ENCODE data around the gene SNAPIN. TPM values are rescaled to one million over a fixed set of nuclear protein-coding genes. Genes with fewer than 3 reads are reported as not detected.
A peak's percentile ranks its signal among the peaks of the same experiment; 100 is the strongest.
"Not testable (repeated sequence)": the region's sequence is repeated elsewhere in the genome, so short reads cannot be mapped to it uniquely, and the experiment has no call there.

Gene SNAPIN
- total RNA-seq, 1 experiment from 2014 or later = 29.0 TPM

GRCh38 chr1:153649137-153649862, 9.2 kb upstream of the SNAPIN start:
- Histone ChIP-seq H3K27ac (no peak overlapping the region), H3K4me3 (no peak overlapping the region), H3K27me3 (no peaks in the 10 kb centered on the region), H3K4me1 (no peaks in the 10 kb centered on the region), H3K9me3 (replicated peaks) (no peaks in the 10 kb centered on the region), H3K36me3 (peaks cover 24% of the 10 kb centered on the region)
- no peak for DNase-seq

- Histone ChIP-seq H3K36me3 (peaks cover 20% of the 10 kb centered on the region), H3K27me3 (no peaks in the 10 kb centered on the region), H3K4me3 (no peak overlapping the region), H3K4me1 (no peaks in the 10 kb centered on the region), H3K9me3 (replicated peaks) (no peaks in the 10 kb centered on the region), H3K27ac (no peak overlapping the region)
- no peak for DNase-seq
Measured at GRCh38 chr1:153649863-153650235, 8.7 kb upstream of the SNAPIN start.

- Histone ChIP-seq H3K9me3 (replicated peaks) (no peaks in the 10 kb centered on the region), H3K36me3 (peaks cover 1% of the 10 kb centered on the region; the same call in 1 of the 2 replicates), H3K27ac (no peak overlapping the region), H3K27me3 (no peaks in the 10 kb centered on the region), H3K4me3 (no peak overlapping the region), H3K4me1 (no peaks in the 10 kb centered on the region)
- DNase-seq = no peak
Measured at GRCh38 chr1:153651771-153652170, 6.7 kb upstream of the SNAPIN start.

DNA sequence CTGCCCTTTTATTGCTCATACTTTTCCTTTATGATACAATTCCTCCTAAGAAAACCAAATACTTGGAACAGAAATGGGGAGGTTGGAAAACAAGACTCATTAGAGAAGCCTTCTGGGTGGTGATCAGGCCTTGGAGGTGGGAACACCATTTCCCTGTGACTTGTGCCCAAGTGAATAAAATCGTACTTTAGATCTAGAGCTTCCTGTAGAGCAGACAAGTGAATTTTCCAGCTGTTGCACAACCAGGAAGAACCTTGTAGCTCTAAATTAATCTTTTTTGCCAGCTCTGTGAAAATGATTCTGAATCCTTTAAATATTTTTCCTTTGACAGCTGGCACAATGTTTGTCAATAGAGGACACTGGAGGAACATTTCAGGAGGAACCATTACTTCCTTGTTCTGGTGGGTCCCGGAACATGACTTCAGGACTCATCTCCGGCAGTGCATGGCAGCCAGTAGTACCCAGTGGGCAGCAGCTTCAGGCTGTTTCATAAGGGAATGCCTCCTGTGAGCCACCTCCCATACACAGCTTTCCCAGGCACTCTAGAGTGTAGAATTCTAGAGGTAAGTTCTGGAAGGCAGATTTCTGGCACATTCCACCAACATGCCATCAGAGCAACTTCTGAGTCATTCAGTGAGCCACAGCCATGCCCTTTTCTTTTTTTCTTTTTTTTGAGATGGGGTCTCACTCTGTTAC, 5.5 kb upstream of the SNAPIN start:
- no peaks in the 10 kb centered on the region for H3K27me3 ChIP-seq
- H3K4me3 ChIP-seq = no peak overlapping the region
- H3K9me3 ChIP-seq (replicated peaks) = no peaks in the 10 kb centered on the region
- H3K36me3 ChIP-seq = no peaks in the 10 kb centered on the region
- H3K27ac ChIP-seq = no peak overlapping the region
- H3K4me1 ChIP-seq = no peaks in the 10 kb centered on the region
- DNase-seq = no peak

GRCh38 chr1:153655333-153655732, 3.2 kb upstream of the SNAPIN start:
- Histone ChIP-seq H3K4me1 (no peaks in the 10 kb centered on the region), H3K27ac (no peak overlapping the region), H3K4me3 (no peak overlapping the region), H3K9me3 (replicated peaks) (no peaks in the 10 kb centered on the region), H3K36me3 (no peaks in the 10 kb centered on the region), H3K27me3 (no peaks in the 10 kb centered on the region)
- peak in 1 of 2 experiments; percentile 26 for DNase-seq

DNA sequence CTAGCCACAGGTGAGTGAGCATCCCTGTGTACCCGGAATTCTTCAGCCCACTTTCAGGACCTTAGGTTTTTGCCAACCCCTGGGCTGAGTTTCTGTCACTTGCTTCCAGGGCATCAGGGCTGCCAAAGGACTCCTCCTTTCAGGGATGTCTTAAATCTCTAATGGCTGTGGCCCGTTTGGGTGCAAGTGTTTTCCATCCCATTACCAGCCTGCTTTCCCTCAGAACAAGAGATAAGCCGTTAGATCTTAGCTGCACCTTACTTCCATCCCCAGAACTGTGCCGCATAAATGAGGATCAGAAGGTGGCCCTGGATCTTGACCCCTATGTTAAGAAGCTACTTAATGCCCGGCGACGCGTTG, 652 bp downstream of the SNAPIN start:
- no peak overlapping the region; the same call in 1 of the 2 replicates for H3K27ac ChIP-seq
- H3K4me1 ChIP-seq = no peaks in the 10 kb centered on the region
- peak in 1 of 2 experiments; percentile 12 for DNase-seq
- no peaks in the 10 kb centered on the region for H3K9me3 ChIP-seq (replicated peaks)
- peak overlapping the region; percentile 92 for H3K4me3 ChIP-seq
- H3K36me3 ChIP-seq = peaks cover 33% of the 10 kb centered on the region
- H3K27me3 ChIP-seq = no peaks in the 10 kb centered on the region

DNA sequence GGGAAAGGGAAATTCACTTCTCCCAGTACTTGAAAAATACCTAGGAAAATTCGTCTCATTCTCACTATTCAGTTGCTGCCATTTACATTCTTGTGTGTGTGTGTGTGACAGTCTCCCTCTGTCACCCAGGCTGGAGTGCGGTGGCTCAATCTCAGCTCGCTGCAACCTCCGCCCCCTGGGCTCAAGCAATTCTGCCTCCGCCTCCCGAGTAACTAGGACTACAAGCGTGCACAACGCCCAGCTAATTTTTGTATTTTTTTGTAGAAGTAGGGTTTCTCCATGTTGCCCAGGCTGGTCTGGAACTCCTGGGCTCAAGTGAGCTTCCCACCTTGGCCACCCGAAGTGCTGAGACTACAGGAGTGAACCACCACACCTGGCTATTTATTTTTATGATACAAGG, 1.2 kb downstream of the SNAPIN start:
- no peaks in the 10 kb centered on the region for H3K4me1 ChIP-seq
- H3K27me3 ChIP-seq = no peaks in the 10 kb centered on the region
- peaks cover 38% of the 10 kb centered on the region for H3K36me3 ChIP-seq
- no peaks in the 10 kb centered on the region for H3K9me3 ChIP-seq (replicated peaks)
- peak overlapping the region; percentile 92; the same call in 1 of the 2 replicates for H3K4me3 ChIP-seq
- no peak for DNase-seq
- no peak overlapping the region for H3K27ac ChIP-seq

- no peak for DNase-seq
- H3K4me3 ChIP-seq = no peak overlapping the region
- no peaks in the 10 kb centered on the region for H3K9me3 ChIP-seq (replicated peaks)
- peaks cover 53% of the 10 kb centered on the region for H3K36me3 ChIP-seq
- no peak overlapping the region for H3K27ac ChIP-seq
- no peaks in the 10 kb centered on the region for H3K4me1 ChIP-seq
- no peaks in the 10 kb centered on the region for H3K27me3 ChIP-seq
Measured at GRCh38 chr1:153661111-153661708, 2.7 kb downstream of the SNAPIN start.

DNA sequence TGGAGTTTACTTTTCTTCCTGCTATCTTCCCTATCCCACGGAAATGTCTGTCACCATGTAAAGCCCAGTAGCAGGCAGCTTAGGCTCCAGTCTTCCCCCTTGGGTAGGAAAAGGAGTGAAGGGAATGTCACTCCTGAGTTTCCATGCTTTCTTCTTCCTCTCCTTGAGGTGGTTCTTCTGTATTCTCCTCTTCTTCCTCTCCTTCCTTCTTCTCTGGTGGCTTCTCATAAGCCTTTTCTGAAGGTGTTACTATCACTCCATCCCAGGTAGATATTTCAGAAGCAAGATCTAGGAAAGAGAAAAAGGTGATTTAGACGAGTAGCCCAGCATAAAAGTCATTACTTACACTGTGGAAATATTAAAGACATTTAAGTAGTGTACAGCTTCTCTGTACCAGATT, 3.8 kb downstream of the SNAPIN start:
- Histone ChIP-seq H3K9me3 (replicated peaks) (no peaks in the 10 kb centered on the region), H3K27ac (no peak overlapping the region), H3K27me3 (no peaks in the 10 kb centered on the region), H3K4me3 (no peak overlapping the region), H3K4me1 (no peaks in the 10 kb centered on the region), H3K36me3 (peaks cover 64% of the 10 kb centered on the region)
- DNase-seq = no peak

DNA sequence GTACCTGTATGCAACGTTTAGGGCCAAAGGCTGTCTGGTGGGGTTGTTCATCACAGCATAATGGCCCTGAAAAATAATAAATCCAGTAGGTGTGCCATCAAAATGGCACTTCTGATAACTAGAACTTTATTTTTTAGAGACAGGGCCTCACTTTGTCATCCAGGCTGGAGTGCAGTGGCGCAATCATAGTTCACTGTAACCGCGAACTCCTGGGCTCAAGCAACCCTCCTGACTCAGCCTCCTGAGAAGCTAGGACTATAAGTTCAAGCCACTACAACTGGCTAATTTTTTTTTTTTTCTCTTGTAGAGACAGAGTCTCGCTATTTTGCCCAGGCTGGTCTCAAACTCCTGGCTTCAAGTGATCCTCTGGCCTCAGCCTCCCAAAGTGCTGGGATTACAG, 4.7 kb downstream of the SNAPIN start:
- Histone ChIP-seq H3K4me3 (no peak overlapping the region), H3K4me1 (no peaks in the 10 kb centered on the region), H3K27ac (no peak overlapping the region), H3K36me3 (peaks cover 73% of the 10 kb centered on the region), H3K27me3 (no peaks in the 10 kb centered on the region), H3K9me3 (replicated peaks) (no peaks in the 10 kb centered on the region)
- DNase-seq = no peak

DNA sequence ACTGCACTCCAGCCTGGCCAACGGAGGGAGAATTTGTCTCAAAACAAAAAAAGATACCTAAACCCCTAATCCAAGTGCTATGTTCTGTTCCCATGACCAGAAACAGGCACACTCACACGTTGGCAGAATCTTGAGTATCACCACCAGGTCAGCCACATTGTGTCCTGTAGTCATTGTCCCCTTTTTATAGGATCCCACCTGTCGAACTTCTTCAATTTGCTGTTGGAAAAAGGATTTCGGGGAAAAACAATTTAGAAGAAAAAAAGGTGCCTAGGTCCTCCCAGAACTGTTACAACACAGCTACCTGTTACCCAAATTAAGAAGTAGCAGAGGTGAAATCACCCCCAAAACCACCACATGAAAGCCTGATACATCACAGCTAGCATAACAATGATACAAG, 8.9 kb downstream of the SNAPIN start:
- H3K4me3 ChIP-seq = no peak overlapping the region
- peaks cover 74% of the 10 kb centered on the region for H3K36me3 ChIP-seq
- no peaks in the 10 kb centered on the region for H3K27me3 ChIP-seq
- H3K27ac ChIP-seq = no peak overlapping the region
- no peak for DNase-seq
- H3K4me1 ChIP-seq = peaks cover 3% of the 10 kb centered on the region; the same call in 1 of the 2 replicates
- H3K9me3 ChIP-seq (replicated peaks) = no peaks in the 10 kb centered on the region

DNA sequence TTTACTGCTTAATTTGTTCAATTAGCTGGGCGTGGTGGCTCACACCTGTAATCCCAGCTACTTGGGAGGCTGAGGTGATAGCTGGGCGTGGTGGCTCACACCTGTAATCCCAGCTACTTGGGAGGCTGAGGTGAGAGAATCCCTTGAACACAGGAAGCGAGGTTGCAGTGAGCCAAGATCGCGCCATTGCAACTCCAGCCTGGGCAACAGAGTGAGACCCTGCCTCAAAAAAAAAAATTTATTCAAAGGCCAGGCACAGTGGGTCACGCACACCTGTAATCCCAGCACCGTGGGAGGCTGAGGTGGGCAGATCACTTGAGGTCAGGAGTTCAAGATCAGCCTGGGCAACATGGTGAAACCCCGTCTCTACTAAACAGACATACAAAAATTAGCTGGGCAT, 10.2 kb downstream of the SNAPIN start:
- H3K27ac ChIP-seq; H3K27me3 ChIP-seq; H3K4me3 ChIP-seq; DNase-seq; H3K9me3 ChIP-seq (replicated peaks); H3K4me1 ChIP-seq: not testable (repeated sequence)
- H3K36me3 ChIP-seq = peaks cover 61% of the 10 kb centered on the region

DNA sequence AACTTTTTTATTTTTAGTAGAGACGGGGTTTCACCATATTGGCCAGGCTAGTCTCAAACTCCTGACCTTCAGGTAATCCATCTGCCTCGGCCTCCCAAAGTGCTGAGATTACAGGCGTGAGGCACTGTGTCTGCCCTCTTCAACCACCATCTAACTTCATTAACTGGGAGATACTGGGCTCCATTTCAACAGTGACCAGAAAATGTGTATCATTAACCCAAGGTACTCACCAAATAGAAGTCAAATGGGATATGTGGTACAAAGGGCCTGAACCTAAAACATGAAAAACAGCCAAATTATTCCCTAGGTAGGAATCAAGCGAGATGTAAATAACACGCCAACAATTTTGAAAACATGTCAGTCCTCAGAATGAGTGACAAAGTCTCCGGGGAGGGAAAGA, 11.1 kb downstream of the SNAPIN start:
- DNase-seq = no peak
- Histone ChIP-seq H3K27ac (no peak overlapping the region), H3K9me3 (replicated peaks) (no peaks in the 10 kb centered on the region), H3K4me1 (peaks cover 3% of the 10 kb centered on the region; the same call in 1 of the 2 replicates), H3K27me3 (no peaks in the 10 kb centered on the region), H3K4me3 (peak overlapping the region; percentile 73), H3K36me3 (peaks cover 52% of the 10 kb centered on the region)

- Histone ChIP-seq H3K36me3 (peaks cover 44% of the 10 kb centered on the region), H3K4me3 (peak overlapping the region; percentile 73), H3K9me3 (replicated peaks) (no peaks in the 10 kb centered on the region), H3K4me1 (peaks cover 3% of the 10 kb centered on the region; the same call in 1 of the 2 replicates), H3K27me3 (no peaks in the 10 kb centered on the region), H3K27ac (peak overlapping the region; percentile 74)
- no peak for DNase-seq
Measured at GRCh38 chr1:153670257-153670858, 11.9 kb downstream of the SNAPIN start.
